ENCODE data around the gene TPSB2.

- TF ChIP-seq POLR2AphosphoS5 (IDR thresholded peaks at IDR 0.05): no peak
- no peak for TF ChIP-seq CTCF (IDR thresholded peaks at IDR 0.05 in 8 of 11, conservative IDR thresholded peaks at IDR 0.05 in 3 of 11)
- no peak for TF ChIP-seq POLR2A (IDR thresholded peaks at IDR 0.05)
Measured at GRCh38 chr16:1260101-1260680, 30.2 kb upstream of the TPSB2 start.
